OCI-LY1 (cell line): ENCODE measurements around the gene NFASC.

Experiments used
- H2AFZ ChIP-seq: fragments of 200-600 bp; sonication (generic), shearing (Covaris generic); 2 replicates; pipeline ENCODE4 v1.6.0; 2014; ENCODE audit warnings: antibody characterized with exemption, mild to moderate bottlenecking, low read length
- H3F3A ChIP-seq: fragments of 200-600 bp; sonication (generic), shearing (Covaris generic); 2 replicates; pipeline ENCODE4 v1.6.0; 2014; ENCODE audit warnings: mild to moderate bottlenecking, antibody characterized with exemption, low read length, moderate library complexity; ENCODE audit not compliant: insufficient read depth
- H3K27ac ChIP-seq: fragments of 200-600 bp; sonication (generic); 2 replicates; pipeline ENCODE4 v1.5.1; 2014; ENCODE audit warnings: low read length, mixed run types, mild to moderate bottlenecking, low read depth; ENCODE audit not compliant: poor library complexity, severe bottlenecking
- H3K27me3 ChIP-seq: fragments of 200-600 bp; sonication (generic); 2 replicates; pipeline ENCODE4 v1.6.0; 2014; ENCODE audit warnings: antibody characterized with exemption, mild to moderate bottlenecking, low read length, moderate library complexity; ENCODE audit not compliant: insufficient read depth
- H3K36me3 ChIP-seq: fragments of 200-600 bp; sonication (generic); 2 replicates; pipeline ENCODE4 v1.6.1; 2014; ENCODE audit warnings: mild to moderate bottlenecking, antibody characterized with exemption, low read length, moderate library complexity, mixed read lengths; ENCODE audit not compliant: insufficient read depth
- H3K4me1 ChIP-seq: fragments of 200-600 bp; sonication (generic); 2 replicates; pipeline ENCODE4 v1.5.1; 2014; ENCODE audit warnings: mild to moderate bottlenecking, low read length, moderate library complexity; ENCODE audit not compliant: insufficient read depth, severe bottlenecking
- H3K4me2 ChIP-seq: fragments of 200-600 bp; sonication (generic), shearing (Covaris generic); 2 replicates; pipeline ENCODE4 v1.6.1; 2014; ENCODE audit warnings: low read length
- H3K4me3 ChIP-seq: fragments of 200-600 bp; sonication (generic); 2 replicates; pipeline ENCODE4 v1.5.1; 2014; ENCODE audit warnings: low read length, low read depth, mild to moderate bottlenecking, mixed read lengths; ENCODE audit not compliant: poor library complexity, severe bottlenecking
- H3K79me2 ChIP-seq: fragments of 200-600 bp; shearing (Covaris generic); 2 replicates; pipeline ENCODE4 v1.6.1; 2016; ENCODE audit warnings: mixed run types, low read length, mixed read lengths; ENCODE audit not compliant: insufficient read depth
- H3K9ac ChIP-seq: fragments of 200-600 bp; sonication (generic), shearing (Covaris generic); 2 replicates; pipeline ENCODE4 v1.6.1; 2014; ENCODE audit warnings: mild to moderate bottlenecking, low read length, mixed read lengths
- H3K9me2 ChIP-seq: fragments of 200-600 bp; sonication (generic), shearing (Covaris generic); 2 replicates; pipeline ENCODE4 v1.6.1; 2014; ENCODE audit warnings: low read depth, mild to moderate bottlenecking, low read length, mixed read lengths
- H3K9me3 ChIP-seq: fragments of 200-600 bp; shearing (Covaris generic); 2 replicates; pipeline ENCODE4 v1.6.1; 2014; ENCODE audit warnings: low read length, mixed read lengths
- H4K20me1 ChIP-seq: fragments of 200-600 bp; sonication (generic), shearing (Covaris generic); 2 replicates; pipeline ENCODE4 v1.6.0; 2016; ENCODE audit warnings: mild to moderate bottlenecking, low read length; ENCODE audit not compliant: insufficient read depth
- CTCF ChIP-seq: fragments of 200-600 bp; sonication (generic), shearing (Covaris generic); IDR thresholded peaks from 2 replicates; pipeline ENCODE4 v1.5.1; 2017; ENCODE audit warnings: mild to moderate bottlenecking, antibody characterized with exemption, low read length, moderate library complexity, mixed read lengths
- EZH2 ChIP-seq: fragments of 200-600 bp; sonication (generic), shearing (Covaris generic); IDR thresholded peaks from 2 replicates; pipeline ENCODE4 v1.8.0; 2017; ENCODE audit warnings: borderline replicate concordance, mixed run types, mild to moderate bottlenecking, antibody characterized with exemption, low read length, moderate library complexity, mixed read lengths

Gene NFASC

GRCh38 chr1:204929487-204930154, 59.0 kb downstream of the NFASC start:
- Histone ChIP-seq H3K9ac (no peak overlapping the region), H2AFZ (no peak overlapping the region), H3K27me3 (no peaks in the 10 kb centered on the region; the same call in 1 of the 2 replicates), H3K27ac (no peak overlapping the region), H3K79me2 (no peaks in the 10 kb centered on the region), H3K36me3 (no peaks in the 10 kb centered on the region), H3F3A (no peaks in the 10 kb centered on the region), H3K9me2 (no peaks in the 10 kb centered on the region), H3K4me2 (no peak overlapping the region), H3K9me3 (no peaks in the 10 kb centered on the region), H4K20me1 (no peaks in the 10 kb centered on the region), H3K4me3 (no peak overlapping the region), H3K4me1 (no peaks in the 10 kb centered on the region)
- TF ChIP-seq EZH2, result no peak
- no peak for TF ChIP-seq CTCF

DNA sequence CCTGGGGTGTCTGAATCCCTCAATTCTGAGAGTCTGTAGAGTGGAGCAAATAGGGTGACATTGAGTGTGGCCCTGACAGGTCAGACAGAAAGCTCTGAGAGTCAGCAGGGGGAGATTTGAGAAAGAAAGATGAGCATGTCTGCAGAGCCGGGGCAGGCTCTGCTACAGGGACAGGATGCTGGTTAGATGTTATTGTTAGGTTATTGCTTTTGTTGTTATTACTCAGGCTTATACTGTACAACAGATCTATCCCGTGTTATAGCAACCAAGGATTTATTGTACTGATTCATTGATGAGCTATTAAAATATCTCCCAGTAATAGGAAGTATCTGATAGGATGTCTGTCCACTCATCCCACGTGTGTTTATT, 59.5 kb downstream of the NFASC start:
- no peak overlapping the region for H2AFZ ChIP-seq
- no peak overlapping the region for H3K9ac ChIP-seq
- no peaks in the 10 kb centered on the region for H3K4me1 ChIP-seq
- no peak overlapping the region for H3K27ac ChIP-seq
- H3K4me2 ChIP-seq, result no peak overlapping the region
- no peaks in the 10 kb centered on the region for H3F3A ChIP-seq
- no peak overlapping the region for H3K4me3 ChIP-seq
- no peaks in the 10 kb centered on the region for H3K9me3 ChIP-seq
- TF ChIP-seq EZH2, result no peak
- TF ChIP-seq CTCF, result no peak
- H3K36me3 ChIP-seq, result no peaks in the 10 kb centered on the region
- H4K20me1 ChIP-seq, result no peaks in the 10 kb centered on the region
- no peaks in the 10 kb centered on the region; the same call in 1 of the 2 replicates for H3K27me3 ChIP-seq
- H3K9me2 ChIP-seq, result no peaks in the 10 kb centered on the region
- no peaks in the 10 kb centered on the region for H3K79me2 ChIP-seq

DNA sequence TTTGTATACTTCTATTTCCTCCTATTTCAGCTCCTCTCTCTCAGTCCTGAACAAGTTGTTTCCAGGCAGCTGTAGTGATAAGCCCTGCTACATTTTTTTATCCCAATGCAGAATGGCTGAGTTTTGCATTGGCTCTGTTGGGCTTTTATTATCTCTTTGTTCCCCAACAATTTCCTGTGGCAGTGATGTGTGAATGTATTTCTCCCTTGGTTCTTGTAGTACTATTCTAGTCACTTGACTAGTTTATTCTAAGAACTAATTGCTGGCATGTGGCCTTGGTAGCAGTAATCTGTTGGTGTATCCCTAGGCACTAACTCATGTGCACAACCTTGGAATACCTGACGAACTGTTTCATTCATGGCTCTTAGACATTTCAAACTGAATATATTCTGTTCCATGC, 60.7 kb downstream of the NFASC start:
- Histone ChIP-seq H3K9me2 (no peaks in the 10 kb centered on the region), H3K9ac (no peak overlapping the region), H3K4me3 (no peak overlapping the region), H3K27ac (no peak overlapping the region), H3F3A (no peaks in the 10 kb centered on the region), H3K4me1 (no peaks in the 10 kb centered on the region), H2AFZ (no peak overlapping the region), H3K9me3 (no peaks in the 10 kb centered on the region), H3K4me2 (no peak overlapping the region), H3K27me3 (no peaks in the 10 kb centered on the region; the same call in 1 of the 2 replicates), H3K79me2 (no peaks in the 10 kb centered on the region), H4K20me1 (no peaks in the 10 kb centered on the region), H3K36me3 (no peaks in the 10 kb centered on the region)
- no peak for TF ChIP-seq CTCF
- no peak for TF ChIP-seq EZH2
